ENCODE results near the gene ALDH2.

The ALDH2 gene

DNA sequence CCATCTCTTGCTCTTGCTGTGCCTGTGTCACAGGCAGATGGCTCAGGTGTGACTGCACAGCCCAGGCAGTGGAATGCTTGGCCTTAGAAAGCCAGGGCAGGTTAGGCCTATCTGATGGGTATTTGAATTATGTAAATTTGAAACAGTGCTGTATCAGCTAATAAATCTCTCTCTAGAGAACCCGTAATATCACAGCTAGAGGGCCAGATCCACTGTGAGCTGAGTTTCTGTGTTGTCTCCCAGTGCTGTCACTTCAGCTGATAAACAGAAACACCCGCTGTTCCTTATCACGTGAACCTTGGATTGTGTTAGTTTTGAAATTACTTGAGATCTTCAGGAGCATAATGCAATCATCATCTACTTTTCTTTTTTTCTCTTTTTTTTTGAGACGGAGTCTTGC lies 21.5 kb upstream of the ALDH2 start:
- Histone ChIP-seq H3K9me3 (no peaks in the 10 kb centered on the region), H3K27ac (no peak overlapping the region)
- no peak for TF ChIP-seq Cebpa-rat (IDR thresholded peaks at IDR 0.05)

DNA sequence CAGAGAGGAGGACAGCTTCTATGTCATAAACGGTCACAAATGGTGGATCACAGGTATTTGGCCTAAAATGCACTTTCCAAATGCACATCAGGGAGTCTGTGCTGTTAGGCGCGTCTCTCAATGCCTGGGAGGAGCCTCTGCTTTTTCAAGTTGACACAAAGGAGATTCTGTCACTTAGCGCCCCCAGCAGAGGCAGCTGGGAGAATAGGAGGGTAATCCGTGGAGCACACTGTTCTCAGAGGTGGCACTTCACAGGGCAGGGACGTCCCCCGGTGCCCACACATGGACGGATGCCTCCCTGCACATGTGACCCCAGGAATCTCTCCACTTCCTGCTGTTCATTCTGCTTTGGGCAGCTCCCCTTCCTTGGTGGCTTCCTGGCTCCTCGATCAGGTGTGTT lies 19.4 kb upstream of the ALDH2 start:
- Histone ChIP-seq H3K4me3 (no peak overlapping the region), H3K4me1 (no peaks in the 10 kb centered on the region), H3K36me3 (peaks cover 81% of the 10 kb centered on the region), H3K9me3 (no peaks in the 10 kb centered on the region), H3K27me3 (no peaks in the 10 kb centered on the region), H3K9ac (no peak overlapping the region), H4K20me1 (no peaks in the 10 kb centered on the region), H3K27ac (no peak overlapping the region), H3K4me2 (no peak overlapping the region)
- no peak for TF ChIP-seq Cebpa-rat (IDR thresholded peaks at IDR 0.05)

More for the DNA sequence above, 21.5 kb upstream of the ALDH2 start:
- H3K27me3 ChIP-seq = no peaks in the 10 kb centered on the region
- no peak overlapping the region for H3K9ac ChIP-seq
- no peaks in the 10 kb centered on the region for H4K20me1 ChIP-seq
- peaks cover 12% of the 10 kb centered on the region for H3K4me1 ChIP-seq
- no peak overlapping the region for H3K4me2 ChIP-seq
- peaks cover 68% of the 10 kb centered on the region for H3K36me3 ChIP-seq
- H3K4me3 ChIP-seq = no peak overlapping the region

DNA sequence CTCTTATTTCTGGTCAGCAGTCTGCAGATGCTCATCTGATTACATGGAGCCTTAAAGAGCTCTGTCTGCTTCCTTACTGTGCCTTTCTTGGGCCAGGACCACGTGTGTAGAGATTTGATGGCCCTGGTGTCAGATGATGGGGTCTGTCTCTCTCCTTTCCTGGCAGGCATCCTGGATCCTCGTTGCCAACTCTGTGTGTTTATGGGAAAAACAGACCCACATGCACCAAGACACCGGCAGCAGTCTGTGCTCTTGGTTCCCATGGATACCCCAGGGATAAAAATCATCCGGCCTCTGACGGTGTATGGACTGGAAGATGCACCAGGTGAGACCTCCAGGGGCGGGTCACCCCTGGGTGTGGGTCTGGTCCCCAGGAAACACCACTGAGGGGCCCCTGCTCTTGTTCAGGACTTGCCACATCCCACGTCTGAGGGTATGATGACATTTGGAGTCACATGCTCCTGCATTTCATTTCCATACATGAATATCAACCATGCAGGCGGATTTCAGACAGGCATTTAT lies 18.5 kb upstream of the ALDH2 start:
- Histone ChIP-seq H3K27ac (no peak overlapping the region), H3K4me3 (no peak overlapping the region), H3K27me3 (no peaks in the 10 kb centered on the region), H4K20me1 (0 out of 2 replicates have a peak, but pooled peaks cover under 1% of the 10 kb centered on the region), H3K9ac (no peak overlapping the region), H3K4me1 (no peaks in the 10 kb centered on the region), H3K36me3 (peaks cover 79% of the 10 kb centered on the region), H3K9me3 (no peaks in the 10 kb centered on the region), H3K4me2 (no peak overlapping the region)
- TF ChIP-seq Cebpa-rat (IDR thresholded peaks at IDR 0.05) = no peak

DNA sequence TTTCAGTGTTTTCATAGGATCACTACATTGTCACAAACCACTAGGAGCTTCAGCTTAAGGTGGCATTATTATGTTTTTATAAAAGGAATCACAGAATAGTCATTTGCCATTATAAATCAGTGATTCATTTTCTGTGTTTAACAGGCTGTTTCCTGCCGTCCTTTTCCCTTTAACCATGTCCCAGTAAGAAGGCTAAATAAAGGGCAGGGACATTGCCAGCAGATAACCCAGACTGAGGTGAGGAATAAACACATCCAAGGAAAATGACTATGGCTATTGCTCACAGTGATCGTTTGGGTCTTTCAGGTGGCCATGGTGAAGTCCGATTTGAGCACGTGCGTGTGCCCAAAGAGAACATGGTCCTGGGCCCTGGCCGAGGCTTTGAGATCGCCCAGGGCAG lies 17.9 kb upstream of the ALDH2 start:
- 0 out of 2 replicates have a peak, but pooled peaks cover 7% of the 10 kb centered on the region for H4K20me1 ChIP-seq
- no peak overlapping the region for H3K4me3 ChIP-seq
- H3K9me3 ChIP-seq = no peaks in the 10 kb centered on the region
- no peak overlapping the region for H3K27ac ChIP-seq
- H3K27me3 ChIP-seq = no peaks in the 10 kb centered on the region
- peaks cover 85% of the 10 kb centered on the region for H3K36me3 ChIP-seq
- H3K4me1 ChIP-seq = no peaks in the 10 kb centered on the region
- no peak overlapping the region for H3K4me2 ChIP-seq
- no peak for TF ChIP-seq Cebpa-rat (IDR thresholded peaks at IDR 0.05)
- H3K9ac ChIP-seq = no peak overlapping the region

DNA sequence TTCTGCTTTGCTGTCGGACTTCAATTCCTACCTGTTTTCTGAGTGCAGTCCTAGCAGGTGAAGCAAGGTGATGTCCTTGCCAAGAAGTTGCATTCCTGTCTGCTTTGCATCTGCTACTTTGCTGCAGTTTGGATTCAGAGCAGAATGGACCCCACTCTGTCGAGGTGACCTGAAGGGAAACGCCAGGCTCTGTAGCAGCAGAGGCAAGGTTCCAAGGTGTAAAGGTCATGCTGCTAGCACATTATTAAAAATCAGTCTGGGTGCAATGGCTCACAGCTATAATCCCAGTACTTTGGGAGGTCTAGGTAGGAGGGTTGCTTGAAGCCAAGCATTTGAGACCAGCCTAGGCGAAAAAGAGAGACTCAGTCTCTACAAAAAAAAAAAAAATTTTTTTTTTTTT lies 17.3 kb upstream of the ALDH2 start:
- H3K4me2 ChIP-seq = no peak overlapping the region
- H3K4me3 ChIP-seq = no peak overlapping the region
- peaks cover 85% of the 10 kb centered on the region for H3K36me3 ChIP-seq
- no peaks in the 10 kb centered on the region for H3K4me1 ChIP-seq
- no peaks in the 10 kb centered on the region for H3K27me3 ChIP-seq
- TF ChIP-seq Cebpa-rat (IDR thresholded peaks at IDR 0.05) = no peak
- H3K9ac ChIP-seq = no peak overlapping the region
- no peak overlapping the region for H3K27ac ChIP-seq
- H4K20me1 ChIP-seq = 0 out of 2 replicates have a peak, but pooled peaks cover 8% of the 10 kb centered on the region
- H3K9me3 ChIP-seq = no peaks in the 10 kb centered on the region

DNA sequence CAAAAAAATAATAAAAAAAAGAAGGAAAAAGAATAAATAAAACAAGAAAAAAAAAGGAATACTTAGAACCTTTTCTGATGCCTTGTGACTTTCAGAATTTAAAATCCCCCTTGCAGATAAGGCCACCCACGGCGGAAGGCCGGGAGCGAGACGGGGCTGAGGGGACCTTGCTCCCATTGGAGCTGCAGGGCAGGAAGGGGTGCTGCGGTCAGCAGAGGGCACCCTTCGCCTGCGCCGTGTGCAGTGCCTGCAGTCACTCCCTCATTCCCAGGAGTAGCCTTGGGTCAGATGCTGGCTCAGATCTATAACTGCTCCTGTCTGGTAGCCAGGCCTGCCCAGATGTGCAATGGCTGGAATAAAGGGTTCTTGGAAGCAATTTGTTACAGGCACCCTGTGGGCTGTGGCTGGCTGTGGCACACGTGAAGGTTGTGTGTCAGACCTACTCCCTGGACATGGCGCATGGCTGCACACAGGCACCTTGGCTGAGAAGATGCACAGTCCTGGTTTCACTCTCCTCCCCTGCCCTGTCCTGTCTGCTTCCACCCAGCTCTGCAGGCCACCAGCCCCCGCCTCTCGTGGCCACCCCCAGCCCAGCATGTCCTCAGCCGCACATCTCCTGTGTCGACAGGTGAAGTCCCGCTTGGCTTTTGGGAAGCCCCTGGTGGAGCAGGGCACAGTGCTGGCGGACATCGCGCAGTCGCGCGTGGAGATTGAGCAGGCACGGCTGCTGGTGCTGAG lies 13.4 kb upstream of the ALDH2 start:
- Histone ChIP-seq H3K4me2 (no peak overlapping the region), H3K9me3 (no peaks in the 10 kb centered on the region), H3K36me3 (peaks cover 72% of the 10 kb centered on the region), H3K4me3 (no peak overlapping the region), H3K4me1 (peaks cover 21% of the 10 kb centered on the region), H3K27ac (no peak overlapping the region), H3K27me3 (no peaks in the 10 kb centered on the region), H3K9ac (no peak overlapping the region), H4K20me1 (peaks cover 33% of the 10 kb centered on the region)
- TF ChIP-seq Cebpa-rat (IDR thresholded peaks at IDR 0.05) = no peak

DNA sequence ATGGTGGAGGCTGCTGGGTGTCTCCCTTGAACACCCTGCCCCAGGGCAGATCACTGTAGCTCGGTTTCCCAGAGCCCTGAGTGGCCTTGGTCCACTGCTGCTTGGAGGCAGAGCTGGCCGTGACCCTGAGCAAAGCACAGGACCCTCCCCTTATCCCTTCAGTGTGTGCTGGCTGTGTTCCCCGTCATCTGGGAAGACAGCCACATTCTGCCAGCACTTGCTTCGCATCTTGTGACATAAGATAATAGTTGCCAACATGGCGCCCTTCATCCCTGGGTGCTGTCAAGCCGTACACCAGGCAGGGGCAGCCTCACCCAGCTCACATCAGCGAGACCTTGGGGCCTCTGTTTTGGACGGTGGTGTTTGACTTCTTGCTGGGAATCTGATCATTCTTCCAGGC lies 12.1 kb upstream of the ALDH2 start:
- Histone ChIP-seq H4K20me1 (peaks cover 36% of the 10 kb centered on the region), H3K4me3 (no peak overlapping the region), H3K27ac (no peak overlapping the region), H3K4me2 (no peak overlapping the region), H3K9me3 (no peaks in the 10 kb centered on the region), H3K9ac (no peak overlapping the region), H3K4me1 (peaks cover 35% of the 10 kb centered on the region), H3K27me3 (no peaks in the 10 kb centered on the region), H3K36me3 (peaks cover 58% of the 10 kb centered on the region)
- TF ChIP-seq Cebpa-rat (IDR thresholded peaks at IDR 0.05) = no peak

DNA sequence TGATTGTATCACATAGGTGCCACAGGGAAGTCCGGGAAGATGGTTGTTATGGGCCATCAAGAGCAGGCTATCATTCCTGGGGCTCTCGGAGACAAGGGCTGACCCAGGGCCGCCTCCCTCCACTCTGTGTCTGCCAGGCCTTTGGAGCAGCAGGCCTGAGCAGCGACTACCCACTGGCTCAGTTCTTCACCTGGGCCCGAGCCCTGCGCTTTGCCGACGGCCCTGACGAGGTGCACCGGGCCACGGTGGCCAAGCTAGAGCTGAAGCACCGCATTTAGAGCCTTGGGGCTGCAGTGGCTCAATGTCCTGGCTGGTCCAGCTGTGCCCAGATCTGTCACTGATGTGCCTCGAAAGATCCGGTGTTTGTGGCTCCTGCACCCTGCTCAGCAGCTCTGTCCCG lies 10.5 kb upstream of the ALDH2 start:
- Histone ChIP-seq H3K4me2 (peak overlapping the region; percentile 91), H3K36me3 (peaks cover 43% of the 10 kb centered on the region), H3K9ac (no peak overlapping the region), H3K9me3 (no peaks in the 10 kb centered on the region), H3K27me3 (no peaks in the 10 kb centered on the region), H4K20me1 (peaks cover 36% of the 10 kb centered on the region), H3K27ac (no peak overlapping the region), H3K4me3 (no peak overlapping the region), H3K4me1 (peaks cover 50% of the 10 kb centered on the region)
- TF ChIP-seq Cebpa-rat (IDR thresholded peaks at IDR 0.05) = no peak

DNA sequence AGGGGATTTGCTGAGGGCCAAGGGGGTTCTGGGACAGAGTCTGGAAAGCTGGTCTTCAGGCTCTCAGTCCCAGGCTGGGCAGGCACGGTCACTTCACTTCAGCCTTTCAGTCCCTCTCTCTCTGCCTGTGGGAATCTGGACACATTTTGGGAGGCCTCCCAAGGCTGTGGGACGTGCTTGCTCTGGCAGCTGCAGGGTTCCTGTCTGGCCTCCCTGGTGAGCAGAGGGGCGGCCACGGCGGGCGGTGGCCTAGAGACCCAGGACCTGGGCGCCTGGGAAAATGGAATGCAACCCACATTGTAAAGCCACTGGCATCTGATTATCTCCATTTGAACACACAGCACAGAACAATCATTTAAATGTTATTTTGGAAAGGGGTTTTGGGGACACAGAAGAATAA lies 10.1 kb upstream of the ALDH2 start:
- Histone ChIP-seq H3K27me3 (no peaks in the 10 kb centered on the region), H3K4me3 (no peak overlapping the region), H3K27ac (no peak overlapping the region), H3K4me2 (peak overlapping the region; percentile 91), H3K9ac (no peak overlapping the region), H3K4me1 (peaks cover 55% of the 10 kb centered on the region), H4K20me1 (peaks cover 36% of the 10 kb centered on the region), H3K9me3 (no peaks in the 10 kb centered on the region), H3K36me3 (peaks cover 40% of the 10 kb centered on the region)
- no peak for TF ChIP-seq Cebpa-rat (IDR thresholded peaks at IDR 0.05)

DNA sequence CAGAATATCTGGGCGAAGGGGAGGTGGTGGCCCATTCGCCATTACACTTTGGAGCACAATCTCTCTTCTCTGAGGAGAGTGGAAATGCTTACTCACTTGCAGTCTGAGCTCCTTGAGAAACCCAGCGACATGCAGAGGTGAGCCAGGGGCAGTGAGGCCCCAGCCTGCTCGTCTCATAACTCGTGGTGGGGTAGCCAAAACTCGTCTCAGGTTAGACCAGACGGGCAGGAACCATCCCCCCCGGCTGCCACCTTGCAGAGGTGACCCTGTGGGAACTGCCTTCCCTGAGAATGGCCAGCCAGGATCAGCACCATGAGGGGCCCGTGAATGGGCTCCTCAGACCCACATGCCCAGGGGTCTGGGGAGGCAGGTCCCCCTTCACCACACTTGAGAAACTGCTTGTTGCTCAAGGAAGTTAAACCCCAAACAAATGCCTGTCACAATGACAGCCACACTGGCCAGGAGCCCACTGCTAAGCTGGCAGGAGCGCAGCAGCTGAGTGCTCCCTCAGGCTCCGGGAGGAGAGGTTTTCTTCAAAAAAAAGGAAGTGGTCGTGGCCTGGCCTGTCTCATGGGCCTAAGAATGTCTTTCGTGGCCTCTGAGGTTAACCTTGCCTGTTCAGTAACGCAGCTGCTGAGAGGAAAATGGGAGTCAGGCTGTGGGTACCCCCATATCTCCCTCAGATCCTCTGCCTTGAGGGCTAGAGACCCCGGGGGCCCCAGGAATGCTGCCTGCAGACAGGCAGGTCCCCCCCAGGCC lies 9.2 kb upstream of the ALDH2 start:
- H3K9ac ChIP-seq = peak overlapping the region; percentile 43; the same call in 1 of the 2 replicates
- H3K27me3 ChIP-seq = no peaks in the 10 kb centered on the region
- H3K27ac ChIP-seq = peak overlapping the region; percentile 44; the same call in 1 of the 2 replicates

More for the DNA sequence above, 9.2 kb upstream of the ALDH2 start:
- H3K4me1 ChIP-seq = peaks cover 61% of the 10 kb centered on the region
- peaks cover 40% of the 10 kb centered on the region for H3K36me3 ChIP-seq
- peak overlapping the region; percentile 91 for H3K4me2 ChIP-seq
- no peak overlapping the region; the same call in 1 of the 2 replicates for H3K4me3 ChIP-seq
- H3K9me3 ChIP-seq = no peaks in the 10 kb centered on the region
- peaks cover 36% of the 10 kb centered on the region for H4K20me1 ChIP-seq
- no peak for TF ChIP-seq Cebpa-rat (IDR thresholded peaks at IDR 0.05)

Measured in BLaER1 (cell line).